HCT116 (cell line): ENCODE measurements around the gene CTNND1. TPM values are rescaled to one million over a fixed set of nuclear protein-coding genes. Genes with fewer than 3 reads are reported as not detected.

ENCODE experiments used
- ATAC-seq: fragments of 200-7000 bp; cut with Tn5 transposase; 2 replicates; pipeline ENCODE4 v1.9.1; 2020; ENCODE audit warnings: mild to moderate bottlenecking, moderate library complexity
- BruUV-seq: library from RNA; stranded (reverse); fragments of 400-500 nt; replicated peaks from 2 replicates; lab custom pipeline; 2021; lab: Mats Ljungman, UMichigan
- CTCF ChIA-PET: fragments of 300-600 bp; sonication (Branson Sonifier 250); formaldehyde crosslinking; loops from one replicate; lab custom pipeline; 2021; ENCODE audit warnings: antibody characterized with exemption; lab: Charles Lee
- POLR2A ChIA-PET: fragments of 300-600, 350-600 bp; sonication (Branson Sonifier 250); formaldehyde crosslinking; loops from one replicate; lab custom pipeline; 2021; ENCODE audit warnings: antibody characterized with exemption; lab: Charles Lee
- RAD21 ChIA-PET, 2 experiments: fragments of 300-600 bp; sonication (Branson Sonifier 250); formaldehyde crosslinking; loops; one replicate each; lab custom pipeline; 2023; ENCODE audit warnings: low total read pairs in 2 of 2; ENCODE audit not compliant: uncharacterized antibody in 2 of 2, unreplicated experiment in 2 of 2, low non-redundant PET in 1 of 2; lab: Charles Lee
- DNase-seq: peaks from one replicate; pipeline ENCODE4 v3.0.0-alpha.2; 2010; ENCODE audit warnings: low read depth, low spot score
- H2AFZ ChIP-seq: fragments of 200-600 bp; shearing (Covaris generic), sonication (generic); 2 replicates; pipeline ENCODE4 v1.6.1; 2017; ENCODE audit warnings: low read depth, mixed run types, mixed read lengths, antibody characterized with exemption, low read length; ENCODE audit not compliant: poor library complexity, severe bottlenecking
- H3K27ac ChIP-seq: 2 replicates; pipeline ENCODE4 v1.5.1; 2012; ENCODE audit warnings: low read depth, low read length
- H3K27me3 ChIP-seq: fragments of 200-600 bp; sonication (generic); 2 replicates; pipeline ENCODE4 v1.6.1; 2016; ENCODE audit warnings: mixed run types, low read length, mixed read lengths; ENCODE audit not compliant: insufficient read depth
- H3K36me3 ChIP-seq, 2 experiments: fragments of 200-500 bp in 1 of 2; fragments of 200-600 bp in 1 of 2; sonication (Bioruptor generic) in 1 of 2; sonication (generic) in 1 of 2; 2 replicates each; pipeline versions ENCODE4 v1.5.1 to v1.6.1; 2014 to 2016; ENCODE audit warnings: low read length in 2 of 2, inconsistent platforms in 1 of 2, mixed read lengths in 1 of 2, mixed run types in 1 of 2; ENCODE audit not compliant: insufficient read depth in 2 of 2, control insufficient read depth in 1 of 2
- H3K4me1 ChIP-seq, 2 experiments: fragments of 200-600 bp in 1 of 2; sonication (generic) in 1 of 2; 2 replicates each; pipeline versions ENCODE4 v1.5.1 to v1.6.1; 2012 to 2017; ENCODE audit warnings: low read length in 2 of 2, inconsistent platforms in 1 of 2, mild to moderate bottlenecking in 1 of 2, mixed read lengths in 1 of 2, mixed run types in 1 of 2, moderate library complexity in 1 of 2; ENCODE audit not compliant: insufficient read depth in 2 of 2, control insufficient read depth in 1 of 2
- H3K4me2 ChIP-seq: fragments of 200-600 bp; sonication (generic); 2 replicates; pipeline ENCODE4 v1.6.1; 2017; ENCODE audit warnings: mixed run types, low read length, mixed read lengths
- H3K4me3 ChIP-seq, 2 experiments: fragments of 200-600 bp in 1 of 2; sonication (generic) in 1 of 2; replicated peaks in 1 of 2; 2 replicates each; pipeline ENCODE4 v1.5.1; 2011 to 2016; ENCODE audit warnings: low read length in 2 of 2, control low read depth in 1 of 2, low read depth in 1 of 2, mild to moderate bottlenecking in 1 of 2, mixed read lengths in 1 of 2, mixed run types in 1 of 2
- H3K79me2 ChIP-seq: fragments of 200-600 bp; sonication (generic); 2 replicates; pipeline ENCODE4 v1.6.1; 2017; ENCODE audit warnings: mild to moderate bottlenecking, mixed run types, low read length, moderate library complexity, mixed read lengths; ENCODE audit not compliant: insufficient read depth
- H3K9ac ChIP-seq: fragments of 200-600 bp; sonication (generic); 2 replicates; pipeline ENCODE4 v1.6.1; 2016; ENCODE audit warnings: low read length, mixed read lengths
- H3K9me2 ChIP-seq: fragments of 200-600 bp; sonication (generic), shearing (Covaris generic); 2 replicates; pipeline ENCODE4 v1.6.1; 2017; ENCODE audit warnings: mixed run types, mild to moderate bottlenecking, moderate library complexity; ENCODE audit not compliant: insufficient read depth
- H3K9me3 ChIP-seq, 2 experiments: fragments of 200-500 bp in 1 of 2; fragments of 200-600 bp in 1 of 2; sonication (Bioruptor generic) in 1 of 2; sonication (generic) in 1 of 2; 2 replicates each; pipeline ENCODE4 v1.6.1; 2014 to 2017; ENCODE audit warnings: low read length in 2 of 2, mixed read lengths in 2 of 2, inconsistent platforms in 1 of 2, low read depth in 1 of 2, mild to moderate bottlenecking in 1 of 2, mixed run types in 1 of 2, moderate library complexity in 1 of 2; ENCODE audit not compliant: control insufficient read depth in 1 of 2, insufficient read depth in 1 of 2
- H4K20me1 ChIP-seq: fragments of 200-600 bp; sonication (generic), shearing (Covaris generic); 2 replicates; pipeline ENCODE4 v1.6.1; 2017; ENCODE audit warnings: mixed run types, mild to moderate bottlenecking, moderate library complexity; ENCODE audit not compliant: insufficient read depth
- ATF3 ChIP-seq: IDR thresholded peaks from 2 replicates; pipeline ENCODE4 v1.6.1; 2012
- CEBPB ChIP-seq: IDR thresholded peaks from 2 replicates; pipeline ENCODE4 v1.6.1; 2012; ENCODE audit warnings: low read depth
- EGR1 ChIP-seq: IDR thresholded peaks from 2 replicates; pipeline ENCODE4 v1.6.1; 2012; ENCODE audit warnings: low read depth
- EZH2 ChIP-seq: fragments of 200-600 bp; sonication (generic); IDR thresholded peaks from 2 replicates; pipeline ENCODE4 v1.6.1; 2017; ENCODE audit warnings: antibody characterized with exemption, mixed run types
- EZH2phosphoT487 ChIP-seq: fragments of 200-600 bp; IDR thresholded peaks from 2 replicates; pipeline ENCODE4 v1.6.1; 2018; ENCODE audit warnings: antibody characterized with exemption, borderline replicate concordance
- FOSL1 ChIP-seq: IDR thresholded peaks from 2 replicates; pipeline ENCODE4 v1.6.1; 2012; ENCODE audit warnings: low read depth
- JUND ChIP-seq: IDR thresholded peaks from 2 replicates; pipeline ENCODE4 v1.6.1; 2012
- MAX ChIP-seq: IDR thresholded peaks from 2 replicates; pipeline ENCODE4 v1.6.1; 2012
- POLR2A ChIP-seq: IDR thresholded peaks from 2 replicates; pipeline ENCODE4 v1.7.0; 2011; ENCODE audit warnings: borderline replicate concordance; ENCODE audit not compliant: insufficient read depth, insufficient read length; ENCODE audit errors: extremely low read depth
- POLR2AphosphoS5 ChIP-seq: IDR thresholded peaks from 2 replicates; pipeline ENCODE4 v1.6.1; 2011; ENCODE audit warnings: mild to moderate bottlenecking, low read depth, low read length, moderate library complexity
- RAD21 ChIP-seq: IDR thresholded peaks from 2 replicates; pipeline ENCODE4 v1.6.1; 2012; ENCODE audit warnings: low read depth, mild to moderate bottlenecking
- SIN3A ChIP-seq: IDR thresholded peaks from 2 replicates; pipeline ENCODE4 v1.6.1; 2012; ENCODE audit warnings: low read depth
- SP1 ChIP-seq: IDR thresholded peaks from 2 replicates; pipeline ENCODE4 v1.6.1; 2012; ENCODE audit warnings: low read depth
- SRF ChIP-seq: IDR thresholded peaks from 2 replicates; pipeline ENCODE4 v1.6.1; 2012; ENCODE audit warnings: low read depth
- YY1 ChIP-seq: IDR thresholded peaks from 2 replicates; pipeline ENCODE4 v1.6.1; 2011; ENCODE audit warnings: low read length, low read depth, moderate library complexity, mild to moderate bottlenecking; ENCODE audit not compliant: insufficient replicate concordance; ENCODE audit errors: extremely low read depth
- ZFX ChIP-seq: fragments of 450-650 bp; IDR thresholded peaks from 2 replicates; pipeline ENCODE4 v1.6.1; 2017
- ZNF274 ChIP-seq: fragments of 200-500 bp; sonication (Bioruptor generic); IDR thresholded peaks from 2 replicates; pipeline ENCODE4 v1.6.1; 2014; ENCODE audit warnings: mild to moderate bottlenecking, low read depth, low read length, inconsistent platforms
- intact Hi-C: fragments of 100-400 bp; cut with micrococcal nuclease; formaldehyde crosslinking; loops from 2 replicates; pipeline ENCODE4 v1.10.0; 2022
- total RNA-seq: library from RNA; stranded (reverse); gene quantifications from one replicate; pipeline ENCODE4 v1.2.1, GENCODE V29; 2021; ENCODE audit not compliant: unreplicated experiment
- TF ChIP-seq, protein P1 (sequence below): IDR thresholded peaks from 2 replicates; pipeline ENCODE4 v1.6.1; 2011; ENCODE audit warnings: mild to moderate bottlenecking, low read length, moderate library complexity; ENCODE audit not compliant: insufficient replicate concordance; ENCODE audit errors: extremely low read depth
- TF ChIP-seq, protein P2 (sequence below), 3 experiments: fragments of 200-600 bp in 1 of 3; sonication (generic) in 1 of 3; IDR thresholded peaks in 2 of 3; conservative IDR thresholded peaks in 1 of 3; 2 replicates each; pipeline ENCODE4 v1.5.1; 2012 to 2017; ENCODE audit warnings: low read depth in 2 of 3, low read length in 2 of 3, antibody characterized with exemption in 1 of 3, borderline replicate concordance in 1 of 3, control low read depth in 1 of 3, mild to moderate bottlenecking in 1 of 3, mixed read lengths in 1 of 3, mixed run types in 1 of 3, moderate library complexity in 1 of 3; ENCODE audit not compliant: insufficient read depth in 1 of 3

Gene CTNND1
- total RNA-seq, 1 experiment from 2014 or later, result 157 TPM

GRCh38 chr11:57781529-57781943 is 19.9 kb downstream of the CTNND1 start (continued):
- TF ChIP-seq SP1 (peak; percentile 99), FOSL1 (peak; percentile 82), ZNF274 (no peak)

- no peak overlapping the region for H3K9ac ChIP-seq
- no peak overlapping the region for H3K4me3 ChIP-seq
- H3K27me3 ChIP-seq, result no peaks in the 10 kb centered on the region
- no peaks in the 10 kb centered on the region for H3K9me2 ChIP-seq
- no peak for ATAC-seq
- TF ChIP-seq EGR1 (no peak), POLR2A (no peak), RAD21 (no peak), ZFX (no peak), YY1 (no peak), MAX (no peak), SP1 (no peak), ATF3 (no peak), ZNF274 (no peak), EZH2 (no peak), JUND (no peak), SIN3A (no peak), SRF (no peak), CEBPB (no peak), POLR2AphosphoS5 (no peak), EZH2phosphoT487 (no peak)
- TF ChIP-seq, protein P1, sequence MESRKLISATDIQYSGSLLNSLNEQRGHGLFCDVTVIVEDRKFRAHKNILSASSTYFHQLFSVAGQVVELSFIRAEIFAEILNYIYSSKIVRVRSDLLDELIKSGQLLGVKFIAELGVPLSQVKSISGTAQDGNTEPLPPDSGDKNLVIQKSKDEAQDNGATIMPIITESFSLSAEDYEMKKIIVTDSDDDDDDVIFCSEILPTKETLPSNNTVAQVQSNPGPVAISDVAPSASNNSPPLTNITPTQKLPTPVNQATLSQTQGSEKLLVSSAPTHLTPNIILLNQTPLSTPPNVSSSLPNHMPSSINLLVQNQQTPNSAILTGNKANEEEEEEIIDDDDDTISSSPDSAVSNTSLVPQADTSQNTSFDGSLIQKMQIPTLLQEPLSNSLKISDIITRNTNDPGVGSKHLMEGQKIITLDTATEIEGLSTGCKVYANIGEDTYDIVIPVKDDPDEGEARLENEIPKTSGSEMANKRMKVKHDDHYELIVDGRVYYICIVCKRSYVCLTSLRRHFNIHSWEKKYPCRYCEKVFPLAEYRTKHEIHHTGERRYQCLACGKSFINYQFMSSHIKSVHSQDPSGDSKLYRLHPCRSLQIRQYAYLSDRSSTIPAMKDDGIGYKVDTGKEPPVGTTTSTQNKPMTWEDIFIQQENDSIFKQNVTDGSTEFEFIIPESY, result no peak
- TF ChIP-seq, protein P2, sequence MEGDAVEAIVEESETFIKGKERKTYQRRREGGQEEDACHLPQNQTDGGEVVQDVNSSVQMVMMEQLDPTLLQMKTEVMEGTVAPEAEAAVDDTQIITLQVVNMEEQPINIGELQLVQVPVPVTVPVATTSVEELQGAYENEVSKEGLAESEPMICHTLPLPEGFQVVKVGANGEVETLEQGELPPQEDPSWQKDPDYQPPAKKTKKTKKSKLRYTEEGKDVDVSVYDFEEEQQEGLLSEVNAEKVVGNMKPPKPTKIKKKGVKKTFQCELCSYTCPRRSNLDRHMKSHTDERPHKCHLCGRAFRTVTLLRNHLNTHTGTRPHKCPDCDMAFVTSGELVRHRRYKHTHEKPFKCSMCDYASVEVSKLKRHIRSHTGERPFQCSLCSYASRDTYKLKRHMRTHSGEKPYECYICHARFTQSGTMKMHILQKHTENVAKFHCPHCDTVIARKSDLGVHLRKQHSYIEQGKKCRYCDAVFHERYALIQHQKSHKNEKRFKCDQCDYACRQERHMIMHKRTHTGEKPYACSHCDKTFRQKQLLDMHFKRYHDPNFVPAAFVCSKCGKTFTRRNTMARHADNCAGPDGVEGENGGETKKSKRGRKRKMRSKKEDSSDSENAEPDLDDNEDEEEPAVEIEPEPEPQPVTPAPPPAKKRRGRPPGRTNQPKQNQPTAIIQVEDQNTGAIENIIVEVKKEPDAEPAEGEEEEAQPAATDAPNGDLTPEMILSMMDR (IDR thresholded peaks at IDR 0.05 in 2 of 3, conservative IDR thresholded peaks at IDR 0.05 in 1 of 3; ENCODE audit: borderline replicate concordance in 1 of 3, insufficient read depth in 1 of 3, low read depth in 2 of 3, low read length in 2 of 3), result no peak
- intact Hi-C loops, result no loop called here
- H2AFZ ChIP-seq, result no peak overlapping the region
- H3K9me3 ChIP-seq, result no peaks in the 10 kb centered on the region
- no peaks in the 10 kb centered on the region for H4K20me1 ChIP-seq
- ChIA-PET POLR2A (interaction anchor here (0.8 to 1.5 kb wide), 4 partner anchors 11 to 33 kb away, joined by 3 read pairs; partner anchors contain the start of genes BTBD18 and CTNND1), RAD21 (interaction anchor here in 1 of 2 experiments (0.8 kb wide), 1 partner anchor 78 kb away, joined by 4 read pairs; no protein-coding TSS in a partner anchor), CTCF (interaction anchor here (1.9 kb wide), 1 partner anchor 16 kb away, joined by 6 read pairs; no protein-coding TSS in a partner anchor)
- no peak overlapping the region for H3K27ac ChIP-seq
- no peaks in the 10 kb centered on the region for H3K36me3 ChIP-seq
- H3K4me2 ChIP-seq, result no peak overlapping the region
- H3K4me1 ChIP-seq, result peaks cover 77 to 100% of the 10 kb centered on the region in 2 experiments
- BruUV-seq, result no TSS peak
- H3K79me2 ChIP-seq, result peaks cover 100% of the 10 kb centered on the region
- no peak for DNase-seq
Observed at GRCh38 chr11:57785072-57785471, 23.5 kb downstream of the CTNND1 start.
